ENCODE measurements around the gene CFAP73. TPM values are rescaled to one million over a fixed set of nuclear protein-coding genes. Genes with fewer than 3 reads are reported as not detected.

The CFAP73 gene
- total RNA-seq, 2 experiments from 2014 or later, result 0.55 to 0.65 TPM

GRCh38 chr12:113185180-113186032 is 35.9 kb downstream of the CFAP73 start, which contains the start of the genes DDX54 and RITA1:
Gene DDX54 (minus strand): TSS chr12:113185478. CDS start chr12:113185451, 27 bp downstream.
Gene RITA1 (plus strand): TSS chr12:113185721. CDS start chr12:113186747, 1,026 bp downstream.
- peaks cover 23% of the 10 kb centered on the region for H3K4me1 Mint-ChIP-seq
- H3K27me3 Mint-ChIP-seq, result no peaks in the 10 kb centered on the region
- DNase-seq (peak; percentile 89), ATAC-seq (ENCODE audit: low read depth) (peak; percentile 55)
- H3K36me3 Mint-ChIP-seq, result peaks cover 17% of the 10 kb centered on the region
- peak within 1 kb of the TSS; percentile 92 for H3K27ac Mint-ChIP-seq
- H3K4me3 Mint-ChIP-seq, result peak within 1 kb of the TSS; percentile 89
- POLR2A ChIA-PET, result interaction anchor here (0.6 to 2.5 kb wide), 10 partner anchors 10 to 237 kb away, joined by 3 to 16 read pairs (median 4); partner anchors contain the start of genes SDSL and TPCN1
- H3K9me3 Mint-ChIP-seq, result no peaks in the 10 kb centered on the region

- Mint-ChIP-seq H3K36me3 (peaks cover 14% of the 10 kb centered on the region), H3K4me3 (peak overlapping the region; percentile 89), H3K9me3 (no peaks in the 10 kb centered on the region), H3K4me1 (peaks cover 24% of the 10 kb centered on the region), H3K27me3 (no peaks in the 10 kb centered on the region), H3K27ac (peak overlapping the region; percentile 92)
- POLR2A ChIA-PET, result interaction anchor here (0.6 to 2.5 kb wide), 8 partner anchors 9 to 236 kb away, joined by 3 to 16 read pairs (median 4); partner anchors contain the start of genes SDSL and TPCN1
- no peak for ATAC-seq (ENCODE audit: low read depth)
- no peak for DNase-seq
Measured at GRCh38 chr12:113186033-113186365, 36.5 kb downstream of the CFAP73 start.

GRCh38 chr12:113186666-113187325 is 37.3 kb downstream of the CFAP73 start:
- H3K27me3 Mint-ChIP-seq, result no peaks in the 10 kb centered on the region
- peaks cover 24% of the 10 kb centered on the region for H3K4me1 Mint-ChIP-seq
- DNase-seq, result no peak
- no peak for ATAC-seq (ENCODE audit: low read depth)
- peak overlapping the region; percentile 89 for H3K4me3 Mint-ChIP-seq
- peaks cover 14% of the 10 kb centered on the region for H3K36me3 Mint-ChIP-seq
- no peaks in the 10 kb centered on the region for H3K9me3 Mint-ChIP-seq
- POLR2A ChIA-PET, result interaction anchor here (0.7 to 2.5 kb wide), 6 partner anchors 8 to 200 kb away, joined by 3 to 16 read pairs (median 4); partner anchors contain the start of gene TPCN1
- peak overlapping the region; percentile 92 for H3K27ac Mint-ChIP-seq

GRCh38 chr12:113189361-113189760 is 39.8 kb downstream of the CFAP73 start:
- H3K9me3 Mint-ChIP-seq, result no peaks in the 10 kb centered on the region
- POLR2A ChIA-PET, result interaction anchor here (0.7 kb wide), 1 partner anchor 11 kb away, joined by 4 read pairs; no protein-coding TSS in a partner anchor

GRCh38 chr12:113190761-113191160 is 41.2 kb downstream of the CFAP73 start:
- POLR2A ChIA-PET, result interaction anchor here (0.6 to 0.8 kb wide), 2 partner anchors 15 to 166 kb away, joined by 3 to 4 read pairs; no protein-coding TSS in a partner anchor
- ATAC-seq (ENCODE audit: low read depth), result no peak

More at GRCh38 chr12:113189361-113189760, 39.8 kb downstream of the CFAP73 start:
- ATAC-seq (ENCODE audit: low read depth) (no peak), DNase-seq (no peak)
- Mint-ChIP-seq H3K36me3 (peaks cover 17% of the 10 kb centered on the region), H3K27me3 (no peaks in the 10 kb centered on the region), H3K4me3 (no peak overlapping the region), H3K4me1 (peaks cover 24% of the 10 kb centered on the region), H3K27ac (no peak overlapping the region)

GRCh38 chr12:113191227-113191626 is 41.7 kb downstream of the CFAP73 start:
- ATAC-seq (ENCODE audit: low read depth) (no peak), DNase-seq (no peak)
- Mint-ChIP-seq H3K27ac (no peak overlapping the region), H3K36me3 (peaks cover 17% of the 10 kb centered on the region), H3K9me3 (no peaks in the 10 kb centered on the region), H3K4me3 (no peak overlapping the region), H3K4me1 (peaks cover 22% of the 10 kb centered on the region), H3K27me3 (no peaks in the 10 kb centered on the region)
- POLR2A ChIA-PET, result interaction anchor here (0.6 kb wide), 1 partner anchor 15 kb away, joined by 3 read pairs; no protein-coding TSS in a partner anchor

More at GRCh38 chr12:113190761-113191160, 41.2 kb downstream of the CFAP73 start:
- Mint-ChIP-seq H3K27ac (peak overlapping the region; percentile 21), H3K4me3 (no peak overlapping the region), H3K9me3 (no peaks in the 10 kb centered on the region), H3K36me3 (peaks cover 17% of the 10 kb centered on the region), H3K27me3 (no peaks in the 10 kb centered on the region), H3K4me1 (peaks cover 24% of the 10 kb centered on the region)
- no peak for DNase-seq

GRCh38 chr12:113194971-113195391 is 45.5 kb downstream of the CFAP73 start:
- H3K36me3 Mint-ChIP-seq, result peaks cover 6% of the 10 kb centered on the region
- H3K27ac Mint-ChIP-seq, result no peak overlapping the region
- POLR2A ChIA-PET, result interaction anchor here (0.7 to 1.7 kb wide), 2 partner anchors 9 to 13 kb away, joined by 5 read pairs; no protein-coding TSS in a partner anchor
- no peak for ATAC-seq (ENCODE audit: low read depth)
- peaks cover 15% of the 10 kb centered on the region for H3K4me1 Mint-ChIP-seq
- H3K4me3 Mint-ChIP-seq, result no peak overlapping the region
- no peaks in the 10 kb centered on the region for H3K9me3 Mint-ChIP-seq
- DNase-seq, result no peak
- H3K27me3 Mint-ChIP-seq, result no peaks in the 10 kb centered on the region

GRCh38 chr12:113195598-113195997 is 46.1 kb downstream of the CFAP73 start:
- Mint-ChIP-seq H3K27ac (no peak overlapping the region), H3K4me1 (peaks cover 13% of the 10 kb centered on the region), H3K27me3 (no peaks in the 10 kb centered on the region), H3K9me3 (no peaks in the 10 kb centered on the region), H3K4me3 (no peak overlapping the region), H3K36me3 (peaks cover 6% of the 10 kb centered on the region)
- DNase-seq (no peak), ATAC-seq (ENCODE audit: low read depth) (no peak)
- POLR2A ChIA-PET, result interaction anchor here (0.9 to 1.7 kb wide), 3 partner anchors 9 to 12 kb away, joined by 3 to 5 read pairs (median 4); partner anchors contain the start of gene DDX54

- Mint-ChIP-seq H3K36me3 (peaks cover 6% of the 10 kb centered on the region), H3K27ac (no peak overlapping the region), H3K4me3 (no peak overlapping the region), H3K9me3 (no peaks in the 10 kb centered on the region), H3K4me1 (peaks cover 13% of the 10 kb centered on the region), H3K27me3 (no peaks in the 10 kb centered on the region)
- DNase-seq (no peak), ATAC-seq (ENCODE audit: low read depth) (no peak)
- POLR2A ChIA-PET, result interaction anchor here (0.9 to 1.5 kb wide), 3 partner anchors 10 to 123 kb away, joined by 3 to 4 read pairs (median 4); partner anchors contain the start of gene DDX54
Measured at GRCh38 chr12:113196582-113196981, 47.1 kb downstream of the CFAP73 start.

GRCh38 chr12:113196990-113197389 is 47.5 kb downstream of the CFAP73 start:
- no peak overlapping the region for H3K4me3 Mint-ChIP-seq
- ATAC-seq (ENCODE audit: low read depth), result peak; percentile 92

GRCh38 chr12:113197518-113198077 is 48.1 kb downstream of the CFAP73 start:
- Mint-ChIP-seq H3K4me3 (no peak overlapping the region), H3K4me1 (peaks cover 13% of the 10 kb centered on the region), H3K27ac (no peak overlapping the region), H3K27me3 (no peaks in the 10 kb centered on the region), H3K36me3 (no peaks in the 10 kb centered on the region), H3K9me3 (no peaks in the 10 kb centered on the region)
- no peak for ATAC-seq (ENCODE audit: low read depth)
- POLR2A ChIA-PET, result interaction anchor here (0.6 to 1.3 kb wide), 7 partner anchors 10 to 208 kb away, joined by 3 to 12 read pairs (median 4); no protein-coding TSS in a partner anchor
- no peak for DNase-seq

More at GRCh38 chr12:113196990-113197389, 47.5 kb downstream of the CFAP73 start:
- Mint-ChIP-seq H3K9me3 (no peaks in the 10 kb centered on the region), H3K27ac (no peak overlapping the region), H3K36me3 (peaks cover 4% of the 10 kb centered on the region), H3K27me3 (no peaks in the 10 kb centered on the region), H3K4me1 (peaks cover 13% of the 10 kb centered on the region)
- peak; percentile 51 for DNase-seq
- POLR2A ChIA-PET, result interaction anchor here (0.6 to 1.5 kb wide), 8 partner anchors 11 to 209 kb away, joined by 3 to 12 read pairs (median 4); partner anchors contain the start of gene DDX54

- no peak overlapping the region for H3K4me3 Mint-ChIP-seq
- peaks cover 13% of the 10 kb centered on the region for H3K4me1 Mint-ChIP-seq
- H3K27ac Mint-ChIP-seq, result no peak overlapping the region
- H3K27me3 Mint-ChIP-seq, result no peaks in the 10 kb centered on the region
- DNase-seq (no peak), ATAC-seq (ENCODE audit: low read depth) (no peak)
- POLR2A ChIA-PET, result interaction anchor here (1.3 kb wide), 1 partner anchor 134 kb away, joined by 3 read pairs; no protein-coding TSS in a partner anchor
- no peaks in the 10 kb centered on the region for H3K9me3 Mint-ChIP-seq
- no peaks in the 10 kb centered on the region for H3K36me3 Mint-ChIP-seq
Measured at GRCh38 chr12:113198296-113198695, 48.8 kb downstream of the CFAP73 start.

Measured in activated naive CD8-positive, alpha-beta T cell treated with anti-CD3 and anti-CD28 coated beads, Interleukin-2, amount 10 ng/mL, durations not matched to agents 7 days and 5 days (primary cell).